HG03439 (cell line): ENCODE measurements around the gene GABBR2.

ENCODE experiments used
- ATAC-seq: cut with Tn5 transposase; IDR thresholded peaks from one replicate; pipeline ENCODE4 v1.9.1; 2021; ENCODE audit warnings: mild to moderate bottlenecking, moderate library complexity; ENCODE audit not compliant: unreplicated experiment

GABBR2 gene

GRCh38 chr9:98253565-98253964 is 455.2 kb downstream of the GABBR2 start:
- no peak for ATAC-seq

GRCh38 chr9:98251551-98251950 is 457.2 kb downstream of the GABBR2 start:
- no peak for ATAC-seq

GRCh38 chr9:98249771-98250170 is 459.0 kb downstream of the GABBR2 start:
- no peak for ATAC-seq

GRCh38 chr9:98248737-98249474 is 459.8 kb downstream of the GABBR2 start:
- no peak for ATAC-seq

GRCh38 chr9:98247831-98248657 is 460.7 kb downstream of the GABBR2 start:
- ATAC-seq = no peak

GRCh38 chr9:98242426-98242825 is 466.3 kb downstream of the GABBR2 start:
- ATAC-seq = no peak

GRCh38 chr9:98241357-98242300 is 467.1 kb downstream of the GABBR2 start:
- ATAC-seq = no peak

GRCh38 chr9:98240475-98240874 is 468.3 kb downstream of the GABBR2 start:
- ATAC-seq = no peak
